Suprapubic skin (tissue), 4 donors: Measurements from ENCODE around the gene PPP1R1A. TPM values are rescaled to one million over a fixed set of nuclear protein-coding genes. Genes with fewer than 3 reads are reported as not detected.

Experiments
- DNase-seq, 2 donors: peaks; one replicate each; pipeline ENCODE4 v3.0.0-alpha.2; 2019; ENCODE audit warnings: low spot score in 2 of 2
- H3K27ac ChIP-seq: fragments of 200-600 bp; sonication (generic); one replicate; pipeline ENCODE4 v1.5.1; 2019
- H3K27me3 ChIP-seq: fragments of 200-600 bp; sonication (generic); one replicate; pipeline ENCODE4 v1.5.1; 2019
- H3K36me3 ChIP-seq: fragments of 200-600 bp; sonication (generic); one replicate; pipeline ENCODE4 v1.5.1; 2019
- H3K4me1 ChIP-seq: fragments of 200-600 bp; sonication (generic); one replicate; pipeline ENCODE4 v1.5.1; 2019
- H3K4me3 ChIP-seq: fragments of 200-600 bp; sonication (generic); one replicate; pipeline ENCODE4 v1.5.1; 2019; ENCODE audit warnings: mild to moderate bottlenecking
- H3K9me3 ChIP-seq: fragments of 200-600 bp; sonication (generic); one replicate; pipeline ENCODE4 v1.5.1; 2019
- CTCF ChIP-seq, 2 donors: fragments of 200-600 bp in 1 of 2; fragments of 450-650 bp in 1 of 2; sonication (generic) in 1 of 2; IDR thresholded peaks; one replicate each; pipeline ENCODE4 v1.5.1; 2016 to 2019; ENCODE audit warnings: antibody characterized with exemption in 2 of 2, mild to moderate bottlenecking in 1 of 2, moderate library complexity in 1 of 2
- EP300 ChIP-seq: sonication (generic); formaldehyde crosslinking; IDR thresholded peaks from one replicate; pipeline ENCODE4 v1.6.1; 2017; ENCODE audit warnings: antibody characterized with exemption
- POLR2A ChIP-seq, 2 donors: fragments of 450-650 bp; IDR thresholded peaks; one replicate each; pipeline ENCODE4 v1.6.1; 2017; ENCODE audit warnings: antibody characterized with exemption in 2 of 2, mild to moderate bottlenecking in 2 of 2, moderate library complexity in 2 of 2
- POLR2AphosphoS5 ChIP-seq, 3 donors: sonication (generic); formaldehyde crosslinking; IDR thresholded peaks; one replicate each; pipeline ENCODE4 v1.6.1; 2017; ENCODE audit warnings: antibody characterized with exemption in 3 of 3
- WGBS: methylation state at CpG from one replicate; pipeline ENCODE4 v1.1.5; 2018; 5-methylcytosine and 5-hydroxymethylcytosine counted together
- total RNA-seq, 4 donors: library from RNA; depleted of rRNA; stranded (reverse); fragments of >200 nt; gene quantifications; one replicate each; pipeline ENCODE4 v1.1.0, GENCODE V29; 2016

PPP1R1A gene
- total RNA-seq, 4 donors from 2014 or later: 3.5 to 11.0 (median 5.9) TPM

- Histone ChIP-seq H3K36me3 (no peaks in the 10 kb centered on the region), H3K27me3 (peaks cover 16% of the 10 kb centered on the region), H3K9me3 (no peaks in the 10 kb centered on the region), H3K27ac (no peak overlapping the region), H3K4me3 (no peak overlapping the region), H3K4me1 (no peaks in the 10 kb centered on the region)
- DNase-seq: peak in 1 of 2 donors; percentile 24
- TF ChIP-seq CTCF (IDR thresholded peaks at IDR 0.05) (no peak), EP300 (no peak), POLR2AphosphoS5 (IDR thresholded peaks at IDR 0.05) (no peak), POLR2A (IDR thresholded peaks at IDR 0.05) (no peak)
- WGBS: 90% methylated on average over 2 of the region's 2 CpGs
Measured at GRCh38 chr12:54629925-54630324, 41.5 kb upstream of the PPP1R1A start.

GRCh38 chr12:54628186-54628846 lies 39.9 kb upstream of the PPP1R1A start:
- H3K36me3 ChIP-seq: no peaks in the 10 kb centered on the region
- no peaks in the 10 kb centered on the region for H3K4me1 ChIP-seq
- 94% methylated on average over 3 of the region's 3 CpGs for WGBS
- H3K27ac ChIP-seq: no peak overlapping the region
- TF ChIP-seq CTCF (IDR thresholded peaks at IDR 0.05): no peak
- no peak for TF ChIP-seq EP300
- TF ChIP-seq POLR2AphosphoS5 (IDR thresholded peaks at IDR 0.05): no peak
- no peak for TF ChIP-seq POLR2A (IDR thresholded peaks at IDR 0.05)
- peaks cover 12% of the 10 kb centered on the region for H3K27me3 ChIP-seq
- no peak overlapping the region for H3K4me3 ChIP-seq
- peak in 1 of 2 donors; percentile 31 for DNase-seq
- no peaks in the 10 kb centered on the region for H3K9me3 ChIP-seq

GRCh38 chr12:54627304-54627703 lies 38.8 kb upstream of the PPP1R1A start:
- 95% methylated on average over 3 of the region's 3 CpGs for WGBS
- H3K4me1 ChIP-seq: no peaks in the 10 kb centered on the region
- peaks cover 15% of the 10 kb centered on the region for H3K27me3 ChIP-seq
- no peak overlapping the region for H3K27ac ChIP-seq
- H3K9me3 ChIP-seq: no peaks in the 10 kb centered on the region
- no peak for TF ChIP-seq POLR2AphosphoS5 (IDR thresholded peaks at IDR 0.05)
- no peak for TF ChIP-seq POLR2A (IDR thresholded peaks at IDR 0.05)
- no peak for TF ChIP-seq EP300
- no peak for TF ChIP-seq CTCF (IDR thresholded peaks at IDR 0.05)
- no peak for DNase-seq
- H3K36me3 ChIP-seq: no peaks in the 10 kb centered on the region
- no peak overlapping the region for H3K4me3 ChIP-seq

- H3K36me3 ChIP-seq: no peaks in the 10 kb centered on the region
- no peaks in the 10 kb centered on the region for H3K4me1 ChIP-seq
- no peak for DNase-seq
- H3K9me3 ChIP-seq: no peaks in the 10 kb centered on the region
- H3K4me3 ChIP-seq: no peak overlapping the region
- TF ChIP-seq EP300: no peak
- no peak for TF ChIP-seq POLR2A (IDR thresholded peaks at IDR 0.05)
- TF ChIP-seq POLR2AphosphoS5 (IDR thresholded peaks at IDR 0.05): no peak
- TF ChIP-seq CTCF (IDR thresholded peaks at IDR 0.05): no peak
- H3K27me3 ChIP-seq: peaks cover 21% of the 10 kb centered on the region
- no peak overlapping the region for H3K27ac ChIP-seq
Measured at GRCh38 chr12:54625598-54625997, 37.1 kb upstream of the PPP1R1A start.

GRCh38 chr12:54624315-54625279 lies 36.1 kb upstream of the PPP1R1A start:
- TF ChIP-seq POLR2A (IDR thresholded peaks at IDR 0.05) (no peak), CTCF (IDR thresholded peaks at IDR 0.05) (no peak), EP300 (no peak), POLR2AphosphoS5 (IDR thresholded peaks at IDR 0.05) (no peak)
- 37% methylated on average over 5 of the region's 5 CpGs for WGBS
- no peak overlapping the region for H3K4me3 ChIP-seq
- no peak overlapping the region for H3K27ac ChIP-seq
- no peaks in the 10 kb centered on the region for H3K4me1 ChIP-seq
- peaks cover 21% of the 10 kb centered on the region for H3K27me3 ChIP-seq
- H3K36me3 ChIP-seq: no peaks in the 10 kb centered on the region
- no peak for DNase-seq
- H3K9me3 ChIP-seq: no peaks in the 10 kb centered on the region
